Loucy (cell line): ENCODE data around the gene SH3BGRL2.

ENCODE experiments used
- H2AFZ ChIP-seq: fragments of 200-600 bp; sonication (generic); 2 replicates; pipeline ENCODE4 v1.6.0; 2016; ENCODE audit warnings: antibody characterized with exemption, mild to moderate bottlenecking, low read length, moderate library complexity
- H3F3A ChIP-seq: fragments of 200-600 bp; 2 replicates; pipeline ENCODE4 v1.6.0; 2016; ENCODE audit warnings: antibody characterized with exemption, low read depth, mild to moderate bottlenecking
- H3K27me3 ChIP-seq: fragments of 200-600 bp; sonication (generic); 2 replicates; pipeline ENCODE4 v1.6.1; 2014; ENCODE audit warnings: low read length, mild to moderate bottlenecking; ENCODE audit not compliant: insufficient read depth, poor library complexity, severe bottlenecking
- H3K36me3 ChIP-seq: fragments of 200-600 bp; sonication (generic); 2 replicates; pipeline ENCODE4 v1.6.1; 2016; ENCODE audit warnings: low read length; ENCODE audit not compliant: insufficient read depth
- H3K4me1 ChIP-seq: fragments of 200-600 bp; sonication (generic); 2 replicates; pipeline ENCODE4 v1.5.1; 2014; ENCODE audit warnings: low read length, mild to moderate bottlenecking; ENCODE audit not compliant: insufficient read depth, poor library complexity, severe bottlenecking
- H3K4me2 ChIP-seq: fragments of 200-600 bp; sonication (generic); 2 replicates; pipeline ENCODE4 v1.6.0; 2014; ENCODE audit warnings: antibody characterized with exemption, low read length, low read depth, mild to moderate bottlenecking; ENCODE audit not compliant: poor library complexity, severe bottlenecking
- H3K4me3 ChIP-seq: fragments of 200-600 bp; sonication (generic); 2 replicates; pipeline ENCODE4 v1.5.1; 2014; ENCODE audit warnings: low read length, mild to moderate bottlenecking, mixed read lengths; ENCODE audit not compliant: poor library complexity, severe bottlenecking
- H3K79me2 ChIP-seq: fragments of 200-600 bp; sonication (generic); 2 replicates; pipeline ENCODE4 v1.6.1; 2014; ENCODE audit warnings: low read length; ENCODE audit not compliant: insufficient read depth
- H3K9ac ChIP-seq: fragments of 200-600 bp; sonication (generic); 2 replicates; pipeline ENCODE4 v1.6.0; 2014; ENCODE audit warnings: mild to moderate bottlenecking, low read depth, low read length, moderate library complexity; ENCODE audit not compliant: poor library complexity, severe bottlenecking
- H3K9me2 ChIP-seq: fragments of 200-600 bp; sonication (generic); replicated peaks from 2 replicates; pipeline ENCODE4 v1.6.1; 2016; ENCODE audit warnings: low read depth, low read length, mixed read lengths
- H3K9me3 ChIP-seq: fragments of 200-600 bp; sonication (generic); 2 replicates; pipeline ENCODE4 v1.6.1; 2014; ENCODE audit warnings: mild to moderate bottlenecking, antibody characterized with exemption, low read length, low read depth; ENCODE audit not compliant: insufficient read depth
- H4K20me1 ChIP-seq: fragments of 200-600 bp; sonication (generic); 2 replicates; pipeline ENCODE4 v1.6.0; 2014; ENCODE audit warnings: antibody characterized with exemption, low read length, mild to moderate bottlenecking; ENCODE audit not compliant: insufficient read depth, poor library complexity, severe bottlenecking
- CTCF ChIP-seq: fragments of 200-600 bp; sonication (generic); conservative IDR thresholded peaks from 2 replicates; pipeline ENCODE4 v1.5.1; 2014; ENCODE audit warnings: mild to moderate bottlenecking, antibody characterized with exemption, low read length
- EZH2phosphoT487 ChIP-seq: fragments of 200-600 bp; IDR thresholded peaks from 2 replicates; pipeline ENCODE4 v1.6.1; 2018; ENCODE audit warnings: antibody characterized with exemption, mild to moderate bottlenecking, moderate library complexity, borderline replicate concordance

SH3BGRL2 gene

GRCh38 chr6:79718509-79719247 lies 87.5 kb downstream of the SH3BGRL2 start:
- Histone ChIP-seq H2AFZ (no peak overlapping the region), H3K79me2 (no peaks in the 10 kb centered on the region)
- no peak for TF ChIP-seq CTCF
- no peak for TF ChIP-seq EZH2phosphoT487

GRCh38 chr6:79719248-79719960 lies 88.3 kb downstream of the SH3BGRL2 start:
- H3K4me1 ChIP-seq = no peaks in the 10 kb centered on the region
- no peak overlapping the region for H2AFZ ChIP-seq

More at GRCh38 chr6:79718509-79719247, 87.5 kb downstream of the SH3BGRL2 start:
- no peaks in the 10 kb centered on the region for H3K27me3 ChIP-seq
- H3K9ac ChIP-seq = no peak overlapping the region
- no peaks in the 10 kb centered on the region for H3F3A ChIP-seq
- no peaks in the 10 kb centered on the region for H3K9me2 ChIP-seq
- no peaks in the 10 kb centered on the region for H3K36me3 ChIP-seq
- H4K20me1 ChIP-seq = no peaks in the 10 kb centered on the region
- no peak overlapping the region for H3K4me3 ChIP-seq
- H3K4me2 ChIP-seq = no peak overlapping the region
- no peaks in the 10 kb centered on the region for H3K4me1 ChIP-seq
- no peaks in the 10 kb centered on the region for H3K9me3 ChIP-seq

GRCh38 chr6:79724816-79725215 lies 93.7 kb downstream of the SH3BGRL2 start:
- no peaks in the 10 kb centered on the region for H3F3A ChIP-seq
- H3K36me3 ChIP-seq = no peaks in the 10 kb centered on the region
- no peak overlapping the region for H3K9ac ChIP-seq
- H3K9me3 ChIP-seq = no peaks in the 10 kb centered on the region
- no peaks in the 10 kb centered on the region for H4K20me1 ChIP-seq
- H3K9me2 ChIP-seq = no peaks in the 10 kb centered on the region
- no peak overlapping the region for H3K4me2 ChIP-seq
- TF ChIP-seq CTCF = no peak
- TF ChIP-seq EZH2phosphoT487 = no peak
- no peaks in the 10 kb centered on the region for H3K27me3 ChIP-seq
- no peaks in the 10 kb centered on the region for H3K79me2 ChIP-seq
- no peak overlapping the region for H2AFZ ChIP-seq
- no peak overlapping the region for H3K4me3 ChIP-seq
- H3K4me1 ChIP-seq = no peaks in the 10 kb centered on the region

More at GRCh38 chr6:79719248-79719960, 88.3 kb downstream of the SH3BGRL2 start:
- no peaks in the 10 kb centered on the region for H3K27me3 ChIP-seq
- no peak for TF ChIP-seq CTCF
- no peaks in the 10 kb centered on the region for H3K9me2 ChIP-seq
- no peaks in the 10 kb centered on the region for H3K79me2 ChIP-seq
- no peaks in the 10 kb centered on the region for H3F3A ChIP-seq
- no peak overlapping the region for H3K4me3 ChIP-seq
- no peaks in the 10 kb centered on the region for H4K20me1 ChIP-seq
- no peaks in the 10 kb centered on the region for H3K9me3 ChIP-seq
- H3K4me2 ChIP-seq = no peak overlapping the region
- no peaks in the 10 kb centered on the region for H3K36me3 ChIP-seq
- no peak overlapping the region for H3K9ac ChIP-seq
